Neural cell (in vitro differentiated cells): ENCODE results near the gene CRADD. TPM values are rescaled to one million over a fixed set of nuclear protein-coding genes. Genes with fewer than 3 reads are reported as not detected.

Source experiments
- H2AFZ ChIP-seq: fragments of 200-600, 300-800 bp; sonication (generic), shearing (Covaris generic); 2 replicates; pipeline ENCODE4 v1.6.0; 2014; ENCODE audit warnings: low read depth, mild to moderate bottlenecking, antibody characterized with exemption, low read length, moderate library complexity
- H3F3A ChIP-seq: fragments of 200-600 bp; shearing (Covaris generic); 2 replicates; pipeline ENCODE4 v1.6.1; 2016; ENCODE audit warnings: mild to moderate bottlenecking, moderate library complexity, mixed read lengths, antibody characterized with exemption, low read length; ENCODE audit not compliant: insufficient read depth, poor library complexity, severe bottlenecking
- H3K27ac ChIP-seq: fragments of 200-600, 300-800 bp; sonication (generic), shearing (Covaris generic); 2 replicates; pipeline ENCODE4 v1.5.1; 2014; ENCODE audit warnings: mild to moderate bottlenecking, low read length, moderate library complexity
- H3K27me3 ChIP-seq: fragments of 300-800, 200-600 bp; sonication (generic), shearing (Covaris generic); 2 replicates; pipeline ENCODE4 v1.6.0; 2014; ENCODE audit warnings: mild to moderate bottlenecking, low read depth, low read length, moderate library complexity; ENCODE audit not compliant: insufficient read depth
- H3K36me3 ChIP-seq: fragments of 300-800, 200-600 bp; sonication (generic), shearing (Covaris generic); 2 replicates; pipeline ENCODE4 v1.5.1; 2014; ENCODE audit warnings: mild to moderate bottlenecking, antibody characterized with exemption, low read length, moderate library complexity; ENCODE audit not compliant: insufficient read depth
- H3K4me2 ChIP-seq: fragments of 300-800, 200-600 bp; sonication (generic), shearing (Covaris generic); 2 replicates; pipeline ENCODE4 v1.6.0; 2014; ENCODE audit warnings: mild to moderate bottlenecking, low read length
- H3K4me3 ChIP-seq: fragments of 300-800, 200-600 bp; sonication (generic), shearing (Covaris generic); 2 replicates; pipeline ENCODE4 v1.5.1; 2014; ENCODE audit warnings: mild to moderate bottlenecking, low read length, moderate library complexity
- H3K79me2 ChIP-seq: fragments of 200-600 bp; shearing (Covaris generic); replicated peaks from 2 replicates; pipeline ENCODE4 v1.6.0; 2014; ENCODE audit warnings: mild to moderate bottlenecking, low read length, moderate library complexity; ENCODE audit not compliant: insufficient read depth
- H3K9ac ChIP-seq: fragments of 300-800, 200-600 bp; sonication (generic), shearing (Covaris generic); 2 replicates; pipeline ENCODE4 v1.6.1; 2016; ENCODE audit warnings: mild to moderate bottlenecking, low read length, mixed read lengths
- H3K9me2 ChIP-seq: fragments of 200-600 bp; shearing (Covaris generic); 2 replicates; pipeline ENCODE4 v1.6.1; 2016; ENCODE audit warnings: mild to moderate bottlenecking, low read length, mixed read lengths; ENCODE audit not compliant: insufficient read depth
- H3K9me3 ChIP-seq: fragments of 200-600, 300-800 bp; sonication (generic), shearing (Covaris generic); 2 replicates; pipeline ENCODE4 v1.6.1; 2016; ENCODE audit warnings: mild to moderate bottlenecking, mixed run types, low read length, moderate library complexity, mixed read lengths
- H4K20me1 ChIP-seq: fragments of 200-600 bp; shearing (Covaris generic); 2 replicates; pipeline ENCODE4 v1.6.1; 2016; ENCODE audit warnings: mild to moderate bottlenecking, mixed run types; ENCODE audit not compliant: insufficient read depth
- CTCF ChIP-seq: fragments of 450-650 bp; IDR thresholded peaks from 2 replicates; pipeline ENCODE4 v1.5.1; 2014; ENCODE audit warnings: antibody characterized with exemption, mild to moderate bottlenecking, moderate library complexity; ENCODE audit not compliant: poor library complexity, severe bottlenecking
- EP300 ChIP-seq: fragments of 450-650 bp; conservative IDR thresholded peaks from 2 replicates; pipeline ENCODE4 v1.6.1; 2014; ENCODE audit warnings: antibody characterized with exemption, mild to moderate bottlenecking, moderate library complexity; ENCODE audit not compliant: poor library complexity, severe bottlenecking
- EZH2 ChIP-seq: fragments of 200-600, 300-800 bp; shearing (Covaris generic), sonication (generic); IDR thresholded peaks from 2 replicates; pipeline ENCODE4 v1.6.1; 2014; ENCODE audit warnings: antibody characterized with exemption, low read length, borderline replicate concordance, mild to moderate bottlenecking; ENCODE audit not compliant: insufficient read depth, poor library complexity, severe bottlenecking
- MXI1 ChIP-seq: fragments of 450-650 bp; conservative IDR thresholded peaks from 2 replicates; pipeline ENCODE4 v1.6.1; 2014; ENCODE audit warnings: antibody characterized with exemption, mild to moderate bottlenecking; ENCODE audit not compliant: poor library complexity, severe bottlenecking
- POLR2AphosphoS5 ChIP-seq: IDR thresholded peaks from 2 replicates; pipeline ENCODE4 v1.6.1; 2012
- RAD21 ChIP-seq: fragments of 450-650 bp; conservative IDR thresholded peaks from 2 replicates; pipeline ENCODE4 v1.6.1; 2014; ENCODE audit warnings: antibody characterized with exemption, mild to moderate bottlenecking, moderate library complexity
- REST ChIP-seq: IDR thresholded peaks from 2 replicates; pipeline ENCODE4 v1.6.1; 2012; ENCODE audit warnings: borderline replicate concordance
- SMC3 ChIP-seq: fragments of 450-650 bp; conservative IDR thresholded peaks from 2 replicates; pipeline ENCODE4 v1.6.1; 2014; ENCODE audit warnings: antibody characterized with exemption, mild to moderate bottlenecking, moderate library complexity; ENCODE audit not compliant: poor library complexity
- TAF1 ChIP-seq: IDR thresholded peaks from 2 replicates; pipeline ENCODE4 v1.6.1; 2012; ENCODE audit warnings: low read depth
- polyA plus RNA-seq: library from polyadenylated mRNA; depleted of rRNA; stranded (reverse); fragments of >200 nt; gene quantifications from 2 replicates; pipeline ENCODE4 v1.2.3, GENCODE V29; 2014

The CRADD gene
- polyA plus RNA-seq, 1 donor from 2014 or later: 23.5 TPM

GRCh38 chr12:93848523-93849101 lies 171.4 kb downstream of the CRADD start:
- no peak overlapping the region for H2AFZ ChIP-seq

GRCh38 chr12:93849946-93850345 lies 172.8 kb downstream of the CRADD start:
- TF ChIP-seq EZH2: no peak
- TF ChIP-seq SMC3: no peak
- TF ChIP-seq REST: no peak
- TF ChIP-seq MXI1: no peak
- TF ChIP-seq EP300: no peak
- Histone ChIP-seq H3K27me3 (no peaks in the 10 kb centered on the region), H3K79me2 (no peaks in the 10 kb centered on the region), H3K9me3 (no peaks in the 10 kb centered on the region), H3K4me2 (no peak overlapping the region), H3K27ac (no peak overlapping the region), H2AFZ (no peak overlapping the region), H4K20me1 (no peaks in the 10 kb centered on the region), H3K36me3 (no peaks in the 10 kb centered on the region), H3K4me3 (no peak overlapping the region), H3F3A (peaks cover 3% of the 10 kb centered on the region), H3K9ac (no peak overlapping the region), H3K9me2 (no peaks in the 10 kb centered on the region)

More at GRCh38 chr12:93848523-93849101, 171.4 kb downstream of the CRADD start:
- Histone ChIP-seq H3K36me3 (no peaks in the 10 kb centered on the region), H4K20me1 (no peaks in the 10 kb centered on the region), H3K27ac (no peak overlapping the region), H3F3A (peaks cover 3% of the 10 kb centered on the region), H3K9me2 (no peaks in the 10 kb centered on the region), H3K4me2 (no peak overlapping the region), H3K9ac (no peak overlapping the region), H3K4me3 (no peak overlapping the region), H3K9me3 (no peaks in the 10 kb centered on the region), H3K79me2 (no peaks in the 10 kb centered on the region), H3K27me3 (no peaks in the 10 kb centered on the region)
- TF ChIP-seq CTCF (no peak), EP300 (no peak), POLR2AphosphoS5 (no peak), TAF1 (no peak), RAD21 (no peak), EZH2 (no peak), MXI1 (no peak), REST (no peak), SMC3 (no peak)
